ENCODE measurements around the gene HLA-DRA.
"Not testable (repeated sequence)": the region's sequence is repeated elsewhere in the genome, so short reads cannot be mapped to it uniquely, and the experiment has no call there.

HLA-DRA gene

GRCh38 chr6:32432050-32432450 lies 7.6 kb upstream of the HLA-DRA start:
- DNase-seq, result peak; percentile 0

GRCh38 chr6:32433950-32434349 lies 5.7 kb upstream of the HLA-DRA start:
- DNase-seq, result not testable (repeated sequence)

- no peak for DNase-seq
Measured at GRCh38 chr6:32436186-32436585, 3.5 kb upstream of the HLA-DRA start.

GRCh38 chr6:32436995-32437836 lies 2.5 kb upstream of the HLA-DRA start:
- no peak for DNase-seq

GRCh38 chr6:32439139-32439538 lies 548 bp upstream of the HLA-DRA start:
- no peak for DNase-seq

GRCh38 chr6:32442243-32442667 lies 2.6 kb downstream of the HLA-DRA start:
- DNase-seq, result no peak

- DNase-seq, result no peak
Measured at GRCh38 chr6:32442977-32443552, 3.4 kb downstream of the HLA-DRA start.

GRCh38 chr6:32444433-32444832 lies 4.7 kb downstream of the HLA-DRA start:
- DNase-seq, result no peak

GRCh38 chr6:32445321-32445854 lies 5.7 kb downstream of the HLA-DRA start:
- no peak for DNase-seq

GRCh38 chr6:32447932-32448331 lies 8.2 kb downstream of the HLA-DRA start:
- DNase-seq, result no peak

GRCh38 chr6:32449088-32449736 lies 9.5 kb downstream of the HLA-DRA start:
- DNase-seq, result no peak

GRCh38 chr6:32457054-32457453 lies 17.4 kb downstream of the HLA-DRA start:
- no peak for DNase-seq

GRCh38 chr6:32459781-32460424 lies 20.2 kb downstream of the HLA-DRA start:
- DNase-seq, result no peak

GRCh38 chr6:32460528-32460927 lies 20.8 kb downstream of the HLA-DRA start:
- DNase-seq, result no peak

GRCh38 chr6:32461493-32461892 lies 21.8 kb downstream of the HLA-DRA start:
- no peak for DNase-seq

- no peak for DNase-seq
Measured at GRCh38 chr6:32462609-32463008, 22.9 kb downstream of the HLA-DRA start.

GRCh38 chr6:32467743-32468503 lies 28.2 kb downstream of the HLA-DRA start:
- not testable (repeated sequence) for DNase-seq

GRCh38 chr6:32472781-32473375 lies 33.2 kb downstream of the HLA-DRA start:
- no peak for DNase-seq

GRCh38 chr6:32473376-32474348 lies 34.0 kb downstream of the HLA-DRA start:
- not testable (repeated sequence) for DNase-seq

GRCh38 chr6:32475392-32476206 lies 35.9 kb downstream of the HLA-DRA start:
- no peak for DNase-seq
